Measurements from ENCODE around the gene PHLDB2.

DNA sequence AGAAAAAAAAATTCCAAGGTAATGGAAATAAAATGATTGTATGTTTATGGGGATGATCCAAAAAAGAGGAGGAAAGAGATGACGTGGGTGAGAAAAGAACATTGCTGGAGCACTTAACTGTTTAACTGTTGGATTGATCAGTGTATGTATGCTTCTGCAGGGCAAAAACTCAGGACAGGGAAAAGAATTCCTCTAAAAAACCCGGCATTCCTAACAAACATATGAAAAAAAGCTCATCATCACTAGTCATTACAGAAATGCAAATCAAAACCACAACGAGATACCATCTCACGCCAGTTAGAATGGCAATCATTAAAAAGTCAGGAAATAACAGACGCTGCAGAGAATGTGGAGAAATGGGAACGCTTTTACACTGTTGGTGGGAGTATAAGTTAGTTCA is 1.6 kb upstream of the PHLDB2 start:
- TF ChIP-seq, protein P1, sequence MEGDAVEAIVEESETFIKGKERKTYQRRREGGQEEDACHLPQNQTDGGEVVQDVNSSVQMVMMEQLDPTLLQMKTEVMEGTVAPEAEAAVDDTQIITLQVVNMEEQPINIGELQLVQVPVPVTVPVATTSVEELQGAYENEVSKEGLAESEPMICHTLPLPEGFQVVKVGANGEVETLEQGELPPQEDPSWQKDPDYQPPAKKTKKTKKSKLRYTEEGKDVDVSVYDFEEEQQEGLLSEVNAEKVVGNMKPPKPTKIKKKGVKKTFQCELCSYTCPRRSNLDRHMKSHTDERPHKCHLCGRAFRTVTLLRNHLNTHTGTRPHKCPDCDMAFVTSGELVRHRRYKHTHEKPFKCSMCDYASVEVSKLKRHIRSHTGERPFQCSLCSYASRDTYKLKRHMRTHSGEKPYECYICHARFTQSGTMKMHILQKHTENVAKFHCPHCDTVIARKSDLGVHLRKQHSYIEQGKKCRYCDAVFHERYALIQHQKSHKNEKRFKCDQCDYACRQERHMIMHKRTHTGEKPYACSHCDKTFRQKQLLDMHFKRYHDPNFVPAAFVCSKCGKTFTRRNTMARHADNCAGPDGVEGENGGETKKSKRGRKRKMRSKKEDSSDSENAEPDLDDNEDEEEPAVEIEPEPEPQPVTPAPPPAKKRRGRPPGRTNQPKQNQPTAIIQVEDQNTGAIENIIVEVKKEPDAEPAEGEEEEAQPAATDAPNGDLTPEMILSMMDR (IDR thresholded peaks at IDR 0.05) = no peak
- no peak for TF ChIP-seq POLR2A (IDR thresholded peaks at IDR 0.05)
